ENCODE results near the gene RBMS1.

DNA sequence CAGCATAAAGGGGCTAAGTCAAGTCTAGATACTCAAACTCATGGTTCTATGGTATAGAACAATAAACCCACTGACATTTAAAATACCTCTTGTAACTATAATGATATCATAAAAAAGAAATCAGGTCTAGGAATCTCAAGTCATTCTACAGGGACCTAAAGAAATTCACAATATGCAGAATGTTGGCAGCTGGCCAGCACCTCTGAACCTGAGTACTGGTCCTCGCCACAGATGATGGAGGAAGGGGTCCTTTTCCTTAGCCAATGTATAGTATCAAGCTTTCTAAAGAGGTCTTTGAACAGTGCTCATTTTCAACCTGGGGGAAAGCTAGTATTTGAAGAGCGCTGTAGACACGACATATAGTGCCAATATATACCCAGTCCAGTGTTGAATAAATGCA, 185.1 kb downstream of the RBMS1 start:
- TF ChIP-seq CTCF (IDR thresholded peaks at IDR 0.05; ENCODE audit: low read depth, low read length) = no peak
- no peak for TF ChIP-seq EZH2phosphoT487 (IDR thresholded peaks at IDR 0.05; ENCODE audit: low read depth)

Measured in OCI-LY3 (cell line).